ENCODE results near the gene CACNG6.

GRCh38 chr19:54013866-54014265, 22.4 kb downstream of the CACNG6 start:
- no peak for TF ChIP-seq EZH2phosphoT487 (IDR thresholded peaks at IDR 0.05; ENCODE audit: insufficient read depth, low read depth)
- TF ChIP-seq EZH2 (IDR thresholded peaks at IDR 0.05; ENCODE audit: insufficient read depth, poor library complexity, severe bottlenecking), result no peak
